ENCODE measurements around the gene NEFH.
"Not testable (repeated sequence)": the region's sequence is repeated elsewhere in the genome, so short reads cannot be mapped to it uniquely, and the experiment has no call there.

The NEFH gene

GRCh38 chr22:29469755-29470154 lies 10.3 kb upstream of the NEFH start:
- DNase-seq: no peak

DNA sequence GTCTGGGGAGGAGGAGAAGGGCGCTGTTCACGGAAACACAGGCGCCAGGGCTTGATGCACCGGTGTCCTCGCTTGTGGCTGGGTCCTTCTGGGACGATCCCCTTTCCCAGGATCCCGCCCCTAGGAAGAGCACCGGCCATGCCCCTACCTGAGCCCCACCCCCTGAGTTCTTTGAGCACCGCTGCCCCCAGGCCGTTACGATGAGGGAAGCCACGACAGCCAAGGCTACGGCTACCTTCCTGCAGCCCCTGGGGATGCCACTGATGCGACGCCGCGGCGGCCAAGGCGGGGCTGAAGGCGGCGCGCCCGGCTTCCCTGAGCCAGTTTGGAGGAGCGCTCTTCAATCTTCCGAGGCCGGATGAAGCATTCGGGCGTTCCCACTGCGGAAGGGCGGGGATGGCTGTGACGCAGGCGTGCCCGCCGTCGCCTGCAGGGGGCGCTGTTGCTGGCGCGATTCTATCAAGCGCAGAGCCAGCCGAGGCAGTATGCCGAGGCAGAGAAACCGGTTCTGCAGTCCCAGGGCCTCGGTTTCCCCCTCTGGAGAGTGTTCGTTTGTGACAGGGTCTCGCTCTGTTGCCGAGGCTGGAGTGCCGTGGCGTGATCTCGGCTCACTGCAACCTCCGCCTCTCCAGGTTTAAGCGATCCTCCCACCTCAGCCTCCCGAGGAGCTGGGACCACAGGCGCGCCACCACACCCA lies 9.7 kb upstream of the NEFH start:
- peak; percentile 19 for DNase-seq

DNA sequence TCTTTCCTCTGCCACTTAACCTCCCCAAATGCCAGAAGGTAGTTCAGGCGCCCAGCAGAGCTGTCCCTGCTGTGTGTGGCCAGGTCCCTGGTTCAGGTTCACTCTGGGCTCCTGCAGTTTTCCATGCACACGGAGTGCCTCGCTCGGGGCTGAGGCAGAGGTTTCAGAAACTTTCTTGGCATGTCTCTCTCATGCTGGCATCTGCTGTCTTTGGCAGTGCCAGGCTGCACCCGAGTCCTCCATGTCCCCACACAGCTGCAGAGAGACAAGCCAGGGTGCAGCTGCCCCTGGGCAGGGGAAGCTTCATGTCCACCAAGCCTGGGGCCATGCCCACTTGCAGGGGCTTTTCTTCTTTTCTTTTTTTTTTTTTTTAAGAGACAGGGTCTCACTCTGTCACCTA lies 7.0 kb upstream of the NEFH start:
- DNase-seq: no peak

- DNase-seq: no peak
Measured at GRCh38 chr22:29475550-29475949, 4.5 kb upstream of the NEFH start.

DNA sequence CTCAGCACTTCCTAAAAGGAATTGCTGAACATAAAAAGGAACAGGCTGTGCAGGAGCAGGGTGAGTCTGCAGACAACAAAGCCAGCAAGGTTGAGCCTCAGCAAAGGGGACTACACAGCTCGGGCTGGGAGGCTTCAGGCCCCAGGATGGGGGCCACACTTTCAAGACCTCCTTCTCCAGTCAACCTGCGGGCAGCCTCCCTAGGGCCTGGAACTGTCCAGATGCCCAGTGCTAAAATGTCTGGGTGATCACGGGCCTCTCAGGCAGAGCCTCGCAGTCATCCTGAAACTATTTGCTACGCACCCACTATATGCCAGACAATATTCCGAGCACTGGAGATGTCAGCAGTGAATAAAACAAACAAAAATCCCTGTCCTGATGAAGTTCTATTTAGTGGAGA lies 3.9 kb upstream of the NEFH start:
- DNase-seq: no peak

- no peak for DNase-seq
Measured at GRCh38 chr22:29477723-29478318, 2.2 kb upstream of the NEFH start.

- DNase-seq: no peak
Measured at GRCh38 chr22:29478326-29479276, 1.4 kb upstream of the NEFH start.

GRCh38 chr22:29480262-29480511 lies 169 bp downstream of the NEFH start:
- DNase-seq: no peak

DNA sequence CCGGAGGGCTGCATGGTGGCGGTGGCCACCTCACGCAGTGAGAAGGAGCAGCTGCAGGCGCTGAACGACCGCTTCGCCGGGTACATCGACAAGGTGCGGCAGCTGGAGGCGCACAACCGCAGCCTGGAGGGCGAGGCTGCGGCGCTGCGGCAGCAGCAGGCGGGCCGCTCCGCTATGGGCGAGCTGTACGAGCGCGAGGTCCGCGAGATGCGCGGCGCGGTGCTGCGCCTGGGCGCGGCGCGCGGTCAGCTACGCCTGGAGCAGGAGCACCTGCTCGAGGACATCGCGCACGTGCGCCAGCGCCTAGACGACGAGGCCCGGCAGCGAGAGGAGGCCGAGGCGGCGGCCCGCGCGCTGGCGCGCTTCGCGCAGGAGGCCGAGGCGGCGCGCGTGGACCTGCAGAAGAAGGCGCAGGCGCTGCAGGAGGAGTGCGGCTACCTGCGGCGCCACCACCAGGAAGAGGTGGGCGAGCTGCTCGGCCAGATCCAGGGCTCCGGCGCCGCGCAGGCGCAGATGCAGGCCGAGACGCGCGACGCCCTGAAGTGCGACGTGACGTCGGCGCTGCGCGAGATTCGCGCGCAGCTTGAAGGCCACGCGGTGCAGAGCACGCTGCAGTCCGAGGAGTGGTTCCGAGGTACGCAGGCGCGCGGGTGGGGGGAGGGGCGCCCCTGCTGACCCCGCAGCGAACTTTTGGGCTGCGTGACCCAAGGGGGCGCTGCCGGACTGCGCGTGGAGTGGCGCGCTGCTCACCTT lies 670 bp downstream of the NEFH start:
- DNase-seq: no peak

DNA sequence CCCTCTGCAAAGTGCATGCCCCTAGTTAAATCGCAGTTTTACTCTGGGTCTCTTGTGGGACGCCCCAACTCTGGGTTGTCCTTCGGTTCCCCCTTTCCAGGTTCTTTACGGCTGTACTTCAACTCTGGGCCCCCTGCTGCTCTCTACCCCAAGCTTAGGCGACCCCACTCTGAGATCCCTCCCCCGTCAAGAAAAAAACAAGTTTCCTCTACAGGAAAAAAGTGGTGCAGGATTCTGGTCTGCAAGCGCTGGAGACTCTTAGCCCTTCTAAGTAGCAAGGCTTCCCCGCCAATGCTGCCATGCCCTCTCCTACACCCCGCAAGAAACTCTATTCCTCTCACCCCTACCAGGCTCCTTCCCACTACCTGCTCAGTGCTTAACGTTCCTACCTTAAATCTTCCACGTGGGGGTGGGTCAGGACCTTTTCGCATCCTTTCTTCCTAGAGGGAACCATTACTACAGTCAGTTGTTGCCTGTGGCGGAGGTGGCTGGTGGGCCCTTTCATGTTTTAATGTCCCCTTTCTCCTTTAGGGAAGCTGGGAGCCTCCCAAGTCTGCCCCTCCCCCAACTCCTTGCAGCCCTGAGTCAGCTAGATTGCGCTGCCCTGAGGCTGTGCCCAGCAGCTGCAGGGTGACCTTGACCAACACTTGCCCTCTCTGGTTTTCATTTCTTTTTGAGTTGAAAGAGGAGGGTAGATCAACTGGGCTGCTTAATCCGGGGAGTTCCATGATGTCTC lies 1.4 kb downstream of the NEFH start:
- DNase-seq: no peak

DNA sequence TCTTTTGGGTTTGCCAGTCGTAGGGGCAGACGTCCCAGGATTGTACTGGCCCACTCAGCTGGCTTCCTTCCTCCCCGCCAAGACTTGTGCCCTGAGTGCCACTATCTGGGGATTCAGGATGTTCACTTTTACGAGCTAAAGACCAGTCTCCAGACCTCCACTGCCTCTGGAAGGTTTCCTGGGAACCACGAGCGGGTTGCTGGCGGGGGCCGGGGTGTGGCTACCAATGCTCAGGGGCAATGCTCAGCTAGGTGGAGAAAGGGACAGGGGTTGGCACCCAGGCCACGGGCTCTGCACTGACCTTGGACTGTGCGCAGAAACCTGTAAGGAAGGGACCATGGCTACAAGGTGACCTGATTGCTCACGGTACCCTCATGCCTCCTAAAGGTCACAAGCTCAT lies 2.2 kb downstream of the NEFH start:
- DNase-seq: no peak

- no peak for DNase-seq
Measured at GRCh38 chr22:29482726-29483125, 2.7 kb downstream of the NEFH start.

DNA sequence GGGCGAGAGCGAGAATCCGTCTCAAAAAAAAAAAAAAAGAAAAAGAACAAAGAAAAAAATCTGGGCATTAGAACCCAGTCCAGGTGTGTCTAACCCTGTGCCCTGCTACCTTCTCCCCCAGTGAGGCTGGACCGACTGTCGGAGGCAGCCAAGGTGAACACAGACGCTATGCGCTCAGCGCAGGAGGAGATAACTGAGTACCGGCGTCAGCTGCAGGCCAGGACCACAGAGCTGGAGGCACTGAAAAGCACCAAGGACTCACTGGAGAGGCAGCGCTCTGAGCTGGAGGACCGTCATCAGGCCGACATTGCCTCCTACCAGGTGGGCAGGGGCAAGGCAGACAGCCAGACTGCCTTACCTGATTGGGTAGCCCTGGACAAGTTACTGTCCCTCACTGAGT lies 3.2 kb downstream of the NEFH start:
- DNase-seq: no peak

DNA sequence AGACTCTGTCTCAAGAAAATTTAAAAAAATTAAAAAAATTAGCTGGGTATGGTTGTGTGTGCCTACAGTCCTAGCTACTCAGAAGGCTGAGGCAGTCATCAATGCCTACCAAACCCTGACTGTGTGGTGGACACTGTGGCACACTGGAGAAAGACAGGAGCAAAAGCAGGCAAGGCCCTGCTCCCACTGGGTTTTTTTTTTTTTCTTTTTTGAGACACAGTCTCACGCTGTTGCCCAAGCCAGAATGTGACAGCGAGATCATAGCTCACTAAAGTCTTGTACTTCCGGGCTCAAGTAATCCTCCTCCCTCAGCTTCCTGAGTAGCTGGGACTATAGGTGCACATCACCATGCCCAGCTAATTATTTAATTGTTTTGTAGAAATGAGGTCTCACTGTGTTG lies 4.6 kb downstream of the NEFH start:
- DNase-seq: no peak

DNA sequence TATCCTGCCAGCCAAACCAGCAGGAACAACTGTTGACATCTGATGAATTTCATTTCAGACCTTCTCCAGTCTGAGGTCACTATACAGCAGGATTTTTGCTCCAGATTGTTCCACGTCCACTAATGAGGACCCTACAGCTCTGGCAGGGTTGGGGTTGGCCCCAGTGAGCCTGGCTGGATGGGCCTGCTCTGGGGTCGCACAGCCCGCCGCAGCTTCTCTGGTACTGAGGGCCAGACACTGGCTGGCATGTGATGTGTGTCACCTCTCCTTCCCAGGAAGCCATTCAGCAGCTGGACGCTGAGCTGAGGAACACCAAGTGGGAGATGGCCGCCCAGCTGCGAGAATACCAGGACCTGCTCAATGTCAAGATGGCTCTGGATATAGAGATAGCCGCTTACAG lies 5.4 kb downstream of the NEFH start:
- no peak for DNase-seq

GRCh38 chr22:29487426-29487986 lies 7.5 kb downstream of the NEFH start:
- no peak for DNase-seq

DNA sequence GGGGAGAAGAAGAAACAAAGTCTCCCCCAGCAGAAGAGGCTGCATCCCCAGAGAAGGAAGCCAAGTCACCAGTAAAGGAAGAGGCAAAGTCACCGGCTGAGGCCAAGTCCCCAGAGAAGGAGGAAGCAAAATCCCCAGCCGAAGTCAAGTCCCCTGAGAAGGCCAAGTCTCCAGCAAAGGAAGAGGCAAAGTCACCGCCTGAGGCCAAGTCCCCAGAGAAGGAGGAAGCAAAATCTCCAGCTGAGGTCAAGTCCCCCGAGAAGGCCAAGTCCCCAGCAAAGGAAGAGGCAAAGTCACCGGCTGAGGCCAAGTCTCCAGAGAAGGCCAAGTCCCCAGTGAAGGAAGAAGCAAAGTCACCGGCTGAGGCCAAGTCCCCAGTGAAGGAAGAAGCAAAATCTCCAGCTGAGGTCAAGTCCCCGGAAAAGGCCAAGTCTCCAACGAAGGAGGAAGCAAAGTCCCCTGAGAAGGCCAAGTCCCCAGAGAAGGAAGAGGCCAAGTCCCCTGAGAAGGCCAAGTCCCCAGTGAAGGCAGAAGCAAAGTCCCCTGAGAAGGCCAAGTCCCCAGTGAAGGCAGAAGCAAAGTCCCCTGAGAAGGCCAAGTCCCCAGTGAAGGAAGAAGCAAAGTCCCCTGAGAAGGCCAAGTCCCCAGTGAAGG lies 9.2 kb downstream of the NEFH start:
- DNase-seq: not testable (repeated sequence)

- DNase-seq: no peak
Measured at GRCh38 chr22:29491012-29491411, 11.0 kb downstream of the NEFH start.

DNA sequence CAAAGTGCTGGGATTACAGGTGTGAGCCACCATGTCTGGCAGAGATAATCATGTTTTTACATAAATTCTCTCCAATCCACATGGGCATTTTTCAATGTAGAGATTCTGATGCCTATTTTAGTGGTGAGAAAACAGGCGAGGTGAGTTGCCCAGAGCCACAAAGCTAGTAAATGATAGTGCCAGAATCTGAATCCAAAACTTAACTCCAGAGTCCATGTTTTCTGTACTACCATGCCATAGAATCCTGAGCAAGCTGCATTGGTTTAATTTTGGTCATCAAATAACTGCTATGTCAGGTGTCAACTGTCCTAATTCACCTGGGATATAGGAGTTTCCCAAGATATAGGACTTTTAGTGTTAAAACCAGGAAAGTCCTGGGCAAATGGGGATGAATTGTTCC lies 13.6 kb downstream of the NEFH start:
- DNase-seq: no peak

- no peak for DNase-seq
Measured at GRCh38 chr22:29499852-29500251, 19.8 kb downstream of the NEFH start.

DNA sequence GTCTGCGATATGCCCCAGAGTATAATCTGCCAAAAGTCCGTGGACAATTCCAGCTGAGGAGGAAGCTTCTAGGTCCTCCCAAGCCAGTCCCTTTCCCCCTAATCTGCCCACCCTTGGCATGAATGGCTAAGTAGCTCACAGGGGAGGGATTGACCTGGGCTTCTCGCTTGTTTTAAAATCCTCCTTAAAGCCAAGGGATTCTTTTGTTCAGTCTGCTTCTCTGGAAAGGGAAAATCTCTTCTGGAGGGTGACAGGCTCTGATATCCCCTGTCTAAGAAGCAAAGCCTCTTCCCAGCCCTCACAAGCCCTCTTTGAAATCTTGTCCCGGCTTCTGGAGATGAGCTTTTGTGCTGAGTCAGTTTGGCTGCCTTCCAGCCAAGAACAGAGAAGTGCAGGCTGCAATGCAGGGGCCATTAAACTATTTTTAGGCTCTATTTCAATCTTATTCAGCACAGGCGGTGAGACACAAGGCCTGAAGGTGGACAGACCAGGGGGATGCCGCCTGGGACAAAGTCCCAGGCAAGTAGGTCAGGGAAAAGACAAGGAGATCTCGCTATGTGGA lies 23.9 kb downstream of the NEFH start:
- DNase-seq: no peak

DNA sequence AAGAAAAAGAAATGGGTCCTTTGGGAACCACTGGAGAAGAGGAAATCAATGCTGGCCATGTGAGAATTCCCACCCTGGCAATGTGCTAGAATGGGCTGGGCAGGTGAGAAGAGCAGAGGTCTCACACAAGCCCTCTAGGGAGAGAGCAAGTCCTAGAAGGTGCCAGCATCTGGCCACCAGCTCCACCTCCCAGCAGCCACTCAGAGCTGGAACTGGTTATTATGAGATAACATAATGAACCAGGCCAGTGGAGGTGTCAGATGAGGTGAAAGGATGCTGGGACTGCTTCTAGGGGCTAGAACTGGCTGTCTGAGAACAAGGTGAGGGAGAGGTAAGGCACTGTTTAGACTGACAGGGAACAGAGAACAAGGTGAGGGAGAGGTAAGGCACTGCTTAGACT lies 29.3 kb downstream of the NEFH start:
- no peak for DNase-seq
